ENCODE measurements around the gene KAZN. TPM values are rescaled to one million over a fixed set of nuclear protein-coding genes. Genes with fewer than 3 reads are reported as not detected.

Gene KAZN
- total RNA-seq = under 1 TPM; 0.22 to 0.74 TPM

DNA sequence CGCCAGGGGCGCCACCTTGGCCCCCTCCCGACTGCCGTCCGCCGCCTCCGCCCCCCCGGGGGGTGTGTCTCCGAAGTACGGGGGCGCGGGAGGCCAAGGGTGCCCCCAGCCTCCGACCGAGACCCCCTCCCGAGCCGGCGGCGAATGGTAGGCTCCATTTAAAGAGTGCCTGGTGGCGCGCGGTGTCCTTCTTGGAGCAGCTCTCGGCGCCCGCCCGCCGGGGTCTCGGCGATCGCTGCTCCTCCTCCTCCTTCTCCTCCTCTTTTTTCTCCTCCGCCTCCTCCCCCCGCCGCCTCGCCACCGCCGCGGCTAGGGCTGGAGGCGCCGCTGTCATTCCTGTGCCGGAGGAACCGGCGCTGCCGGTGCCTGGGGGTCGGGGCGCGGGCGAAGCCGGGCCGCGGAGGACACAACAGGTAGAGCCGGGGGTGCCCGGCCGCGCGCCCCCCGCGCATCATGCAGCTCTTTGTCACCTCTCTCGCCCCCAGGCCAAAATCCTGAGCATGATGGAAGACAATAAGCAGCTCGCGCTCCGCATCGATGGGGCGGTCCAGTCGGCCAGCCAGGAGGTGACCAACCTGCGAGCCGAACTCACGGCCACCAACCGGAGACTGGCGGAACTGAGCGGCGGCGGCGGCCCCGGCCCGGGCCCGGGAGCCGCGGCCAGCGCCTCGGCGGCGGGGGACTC lies at the start of gene KAZN:
TSS of gene KAZN (plus strand) at position 188 of the 685 bp plus-strand sequence.
- Mint-ChIP-seq H3K9me3 (no peaks in the 10 kb centered on the region), H3K4me1 (no peaks in the 10 kb centered on the region), H3K4me3 (no peak within 1 kb of the TSS), H3K36me3 (ENCODE audit: low read depth) (no peaks in the 10 kb centered on the region), H3K27me3 (peaks cover 46% of the 10 kb centered on the region), H3K27ac (no peak within 1 kb of the TSS)
- ATAC-seq (replicated peaks) = no peak

DNA sequence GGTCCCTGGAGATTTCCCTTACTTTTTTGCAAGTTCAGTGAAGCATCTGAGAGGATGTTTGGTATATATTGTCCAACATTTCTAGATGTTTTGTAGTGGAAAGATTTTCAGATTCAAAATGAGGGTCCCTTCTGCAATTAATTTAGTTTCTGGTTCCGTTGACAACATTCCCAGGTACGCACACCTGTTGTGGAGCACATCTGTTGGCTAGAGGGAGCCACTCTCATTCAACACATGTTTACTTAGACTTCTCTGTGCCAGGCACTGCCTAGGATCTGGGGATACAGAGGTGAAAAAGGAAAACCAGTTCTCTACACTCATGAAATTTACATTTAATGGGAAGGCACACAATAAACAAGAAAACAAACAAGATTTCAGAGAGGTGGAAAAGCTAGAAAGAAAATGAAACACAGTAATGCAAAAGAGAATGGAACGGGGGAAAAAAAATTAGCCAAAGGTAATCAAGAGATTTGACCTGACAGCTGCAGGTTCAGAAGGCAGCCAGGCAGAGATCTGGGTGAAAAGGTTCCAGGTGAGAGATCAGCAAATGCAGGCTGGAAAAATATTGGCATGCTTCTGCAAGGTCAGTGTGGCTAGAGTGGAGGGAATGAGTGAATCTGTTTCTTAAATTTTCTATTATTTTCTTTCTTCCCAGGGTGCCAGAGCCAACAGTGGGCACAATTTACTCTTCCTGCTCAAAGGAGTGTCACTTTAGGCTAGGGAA lies 48.4 kb upstream of the KAZN start:
- Mint-ChIP-seq H3K9me3 (no peaks in the 10 kb centered on the region), H3K36me3 (ENCODE audit: low read depth) (no peaks in the 10 kb centered on the region), H3K27ac (no peak overlapping the region), H3K4me3 (no peak overlapping the region), H3K27me3 (peaks cover 34% of the 10 kb centered on the region), H3K4me1 (no peaks in the 10 kb centered on the region)
- ATAC-seq (replicated peaks) = no peak

GRCh38 chr1:14551386-14551785 lies 47.1 kb upstream of the KAZN start:
- ATAC-seq (replicated peaks) = no peak
- no peaks in the 10 kb centered on the region for H3K9me3 Mint-ChIP-seq
- no peaks in the 10 kb centered on the region for H3K4me1 Mint-ChIP-seq
- no peak overlapping the region for H3K4me3 Mint-ChIP-seq
- peaks cover 35% of the 10 kb centered on the region for H3K27me3 Mint-ChIP-seq
- no peaks in the 10 kb centered on the region for H3K36me3 Mint-ChIP-seq (ENCODE audit: low read depth)
- no peak overlapping the region for H3K27ac Mint-ChIP-seq

- Mint-ChIP-seq H3K27me3 (peaks cover 35% of the 10 kb centered on the region), H3K27ac (no peak overlapping the region), H3K9me3 (no peaks in the 10 kb centered on the region), H3K4me1 (no peaks in the 10 kb centered on the region), H3K36me3 (ENCODE audit: low read depth) (no peaks in the 10 kb centered on the region), H3K4me3 (no peak overlapping the region)
- no peak for ATAC-seq (replicated peaks)
Measured at GRCh38 chr1:14552246-14552965, 46.1 kb upstream of the KAZN start.

DNA sequence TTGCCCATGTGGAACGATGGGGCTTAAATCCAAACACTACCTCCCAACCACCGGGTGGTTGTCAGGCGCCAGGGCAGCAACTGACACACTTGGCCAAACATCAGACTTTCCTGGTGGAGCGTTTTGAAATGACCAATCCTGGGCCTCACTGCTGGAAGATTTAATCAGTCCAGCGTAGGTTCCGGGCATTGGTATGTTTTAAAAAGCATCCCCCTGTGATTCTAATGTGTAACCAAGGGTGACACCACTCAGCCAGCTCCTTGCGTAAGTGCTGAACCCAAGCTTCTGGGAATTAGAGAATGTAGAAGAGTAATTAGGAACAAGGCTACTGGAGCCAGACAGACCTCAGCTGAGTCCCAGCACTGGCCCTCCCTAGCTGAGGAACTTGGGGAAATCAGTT lies 44.8 kb upstream of the KAZN start:
- no peak overlapping the region for H3K4me3 Mint-ChIP-seq
- H3K27me3 Mint-ChIP-seq = peaks cover 32% of the 10 kb centered on the region
- no peak overlapping the region for H3K27ac Mint-ChIP-seq
- no peaks in the 10 kb centered on the region for H3K9me3 Mint-ChIP-seq
- no peak for ATAC-seq (replicated peaks)
- H3K4me1 Mint-ChIP-seq = no peaks in the 10 kb centered on the region
- no peaks in the 10 kb centered on the region for H3K36me3 Mint-ChIP-seq (ENCODE audit: low read depth)

DNA sequence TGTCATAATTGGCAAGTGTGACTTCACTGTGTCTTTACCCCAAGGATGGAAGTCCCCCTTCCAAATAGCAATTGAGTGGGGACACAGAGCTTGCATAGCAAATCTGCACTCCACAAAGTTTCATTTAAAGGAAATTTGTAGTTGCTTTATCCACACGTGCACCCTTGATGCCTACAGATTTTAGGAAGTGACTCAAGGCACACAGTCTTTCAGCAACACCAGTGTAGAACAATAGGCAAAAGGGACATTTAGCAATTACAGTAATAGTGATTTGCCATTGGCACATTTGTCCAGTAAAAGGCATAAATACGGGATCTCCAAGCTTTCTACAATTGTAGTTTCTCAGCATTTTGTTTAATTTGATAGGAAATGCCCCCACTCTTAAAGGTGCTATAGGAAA lies 43.4 kb upstream of the KAZN start:
- H3K27me3 Mint-ChIP-seq = peaks cover 23% of the 10 kb centered on the region
- no peak for ATAC-seq (replicated peaks)
- H3K9me3 Mint-ChIP-seq = no peaks in the 10 kb centered on the region
- no peaks in the 10 kb centered on the region for H3K4me1 Mint-ChIP-seq
- no peak overlapping the region for H3K27ac Mint-ChIP-seq
- no peaks in the 10 kb centered on the region for H3K36me3 Mint-ChIP-seq (ENCODE audit: low read depth)
- no peak overlapping the region for H3K4me3 Mint-ChIP-seq

DNA sequence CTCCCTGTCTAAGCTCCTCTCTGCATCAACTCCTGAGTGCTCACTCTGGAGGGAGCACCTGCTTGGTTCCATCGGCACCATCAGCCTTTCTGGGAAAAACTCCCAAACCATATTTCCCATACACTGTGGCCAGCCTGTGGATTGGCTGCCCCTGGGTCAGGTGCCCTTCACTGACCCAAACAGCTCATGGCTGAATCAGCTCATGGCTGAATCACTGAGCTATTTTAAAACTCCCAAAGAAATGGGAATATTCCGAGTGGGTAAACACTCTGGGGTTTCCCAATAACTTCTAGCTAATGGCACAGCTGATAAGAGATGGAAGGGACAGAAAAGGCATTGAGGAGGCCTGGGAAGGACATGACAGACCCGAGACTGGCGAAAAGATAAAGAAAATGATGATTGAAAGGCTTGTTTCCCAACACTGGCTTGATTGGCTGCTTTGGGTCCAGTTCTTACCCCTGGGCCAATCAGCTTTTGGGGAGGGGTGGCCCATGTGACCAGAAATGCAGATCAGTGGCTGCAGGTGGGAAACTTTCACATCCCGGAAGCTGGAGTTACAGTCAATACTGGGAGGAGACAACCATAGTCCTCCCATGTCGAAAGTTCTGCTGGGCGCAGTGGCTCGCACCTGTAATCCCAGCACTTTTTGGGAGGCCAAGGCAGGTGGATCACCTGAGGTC lies 37.3 kb upstream of the KAZN start:
- no peak overlapping the region for H3K4me3 Mint-ChIP-seq
- H3K9me3 Mint-ChIP-seq = no peaks in the 10 kb centered on the region
- H3K4me1 Mint-ChIP-seq = no peaks in the 10 kb centered on the region
- no peak for ATAC-seq (replicated peaks)
- H3K36me3 Mint-ChIP-seq (ENCODE audit: low read depth) = no peaks in the 10 kb centered on the region
- no peaks in the 10 kb centered on the region for H3K27me3 Mint-ChIP-seq
- no peak overlapping the region for H3K27ac Mint-ChIP-seq

DNA sequence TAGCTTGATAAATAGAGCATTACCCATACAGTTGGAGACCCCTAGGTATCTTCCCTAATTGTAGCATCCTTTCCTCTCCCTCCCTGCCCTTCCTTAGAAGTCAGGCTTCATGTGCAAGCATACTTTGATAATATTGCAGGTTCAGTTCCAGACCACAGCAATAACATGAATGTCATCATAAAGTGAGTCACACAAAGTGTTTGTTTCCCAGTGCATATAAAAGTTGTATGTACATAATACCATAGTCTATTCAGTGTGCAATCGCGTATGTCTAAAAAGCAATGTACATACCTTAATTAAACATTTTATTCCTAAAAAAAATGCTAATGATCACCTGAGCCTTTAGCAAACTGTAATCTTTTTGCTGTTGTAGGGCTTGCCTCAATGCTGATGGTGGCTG lies 33.4 kb upstream of the KAZN start:
- Mint-ChIP-seq H3K4me1 (no peaks in the 10 kb centered on the region), H3K36me3 (ENCODE audit: low read depth) (no peaks in the 10 kb centered on the region)

DNA sequence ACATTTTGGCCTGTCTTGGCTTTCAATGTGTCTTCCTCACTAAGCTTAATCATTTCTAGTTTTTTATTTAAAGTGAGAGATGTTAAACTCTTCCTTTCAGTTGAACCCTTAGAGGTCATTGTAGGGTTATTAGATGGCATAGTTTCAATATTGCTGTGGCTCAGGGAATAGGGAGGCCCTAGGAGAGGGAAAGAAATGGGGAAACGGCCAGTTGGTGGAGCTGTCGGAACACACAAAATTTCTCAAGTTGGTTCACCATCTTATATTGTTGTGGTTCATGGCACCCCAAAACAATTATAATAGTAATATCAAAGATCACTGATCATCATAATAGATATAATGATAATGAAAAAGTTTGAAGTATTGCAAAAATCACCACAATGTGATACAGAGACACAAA lies 31.4 kb upstream of the KAZN start:
- Mint-ChIP-seq H3K4me3 (no peak overlapping the region), H3K27me3 (peaks cover 8% of the 10 kb centered on the region), H3K27ac (no peak overlapping the region), H3K9me3 (peaks cover 3% of the 10 kb centered on the region), H3K36me3 (ENCODE audit: low read depth) (no peaks in the 10 kb centered on the region), H3K4me1 (no peaks in the 10 kb centered on the region)
- ATAC-seq (replicated peaks) = no peak

More for the DNA sequence above, 33.4 kb upstream of the KAZN start:
- H3K27me3 Mint-ChIP-seq = peaks cover 1% of the 10 kb centered on the region
- peaks cover 1% of the 10 kb centered on the region for H3K9me3 Mint-ChIP-seq
- no peak overlapping the region for H3K4me3 Mint-ChIP-seq
- no peak for ATAC-seq (replicated peaks)
- no peak overlapping the region for H3K27ac Mint-ChIP-seq

DNA sequence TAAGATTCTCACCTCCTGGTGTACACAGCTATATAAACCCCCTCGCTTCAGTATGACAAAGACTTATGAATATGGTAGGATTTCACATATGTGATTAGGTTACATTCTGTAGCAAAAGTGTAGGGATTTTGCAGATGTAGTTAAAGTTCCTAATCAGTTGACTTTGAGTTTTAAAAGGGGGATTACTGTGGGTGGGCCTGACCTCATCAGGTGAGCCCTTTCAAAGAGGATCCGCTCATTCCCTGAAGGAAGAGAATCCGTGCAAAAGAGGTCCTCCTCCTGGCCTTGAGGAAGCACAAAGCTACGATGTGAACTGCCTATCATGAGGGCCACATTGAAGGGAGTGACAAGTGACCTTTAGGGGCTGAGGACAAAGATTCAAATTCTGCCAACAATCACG lies 30.6 kb upstream of the KAZN start:
- no peak for ATAC-seq (replicated peaks)
- no peak overlapping the region for H3K27ac Mint-ChIP-seq
- peaks cover 3% of the 10 kb centered on the region for H3K9me3 Mint-ChIP-seq
- no peak overlapping the region for H3K4me3 Mint-ChIP-seq
- no peaks in the 10 kb centered on the region for H3K36me3 Mint-ChIP-seq (ENCODE audit: low read depth)
- peaks cover 8% of the 10 kb centered on the region for H3K27me3 Mint-ChIP-seq
- H3K4me1 Mint-ChIP-seq = no peaks in the 10 kb centered on the region

DNA sequence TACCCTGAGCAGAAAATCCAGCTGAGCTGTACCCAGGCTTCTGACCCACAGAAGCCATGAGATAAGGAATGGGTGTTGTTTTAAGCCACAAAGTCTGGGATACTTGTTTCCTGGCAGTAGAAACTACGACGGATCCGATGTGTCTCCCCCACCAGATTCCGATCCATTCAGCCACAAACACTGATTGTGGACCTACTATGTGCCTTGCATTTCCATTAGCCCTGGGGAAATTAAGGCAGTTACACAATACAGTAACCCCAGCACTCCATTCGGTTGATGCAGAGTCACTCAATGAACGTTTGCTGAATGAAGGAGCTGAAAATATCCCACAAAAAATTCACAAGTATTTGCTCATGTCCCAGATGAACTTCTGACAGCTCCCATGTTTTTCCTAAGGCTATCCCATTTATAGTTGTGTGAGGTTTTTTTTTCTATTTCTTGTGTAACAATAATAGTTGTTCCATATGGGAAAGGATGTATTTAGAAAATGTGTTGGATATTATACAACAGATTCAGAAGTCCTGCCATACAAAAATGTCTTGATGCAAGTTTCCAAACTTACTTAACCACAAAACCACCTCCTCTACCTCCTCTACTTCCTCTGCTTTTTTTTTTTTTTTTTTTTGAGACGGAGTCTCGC lies 29.6 kb upstream of the KAZN start:
- H3K4me1 Mint-ChIP-seq = no peaks in the 10 kb centered on the region
- H3K36me3 Mint-ChIP-seq (ENCODE audit: low read depth) = no peaks in the 10 kb centered on the region

DNA sequence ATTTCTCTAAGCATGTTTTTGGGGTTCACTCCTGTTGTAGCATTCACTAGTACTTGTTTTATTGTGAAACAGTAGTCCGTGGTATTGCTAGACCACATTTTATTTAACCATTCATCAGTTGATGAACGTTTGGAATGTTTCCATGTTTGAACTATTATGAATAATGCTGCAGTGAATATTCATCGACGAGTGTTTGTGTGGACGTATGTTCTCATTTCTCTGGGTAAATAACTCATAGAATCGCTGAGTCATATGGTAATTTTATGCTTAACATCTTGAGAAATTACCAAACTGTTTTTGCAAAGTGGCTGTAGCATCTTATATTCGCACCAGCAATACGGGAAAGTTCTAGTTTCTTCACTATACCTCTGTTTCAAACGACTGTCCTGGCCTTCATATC lies 28.0 kb upstream of the KAZN start:
- Mint-ChIP-seq H3K4me3 (no peak overlapping the region), H3K36me3 (ENCODE audit: low read depth) (no peaks in the 10 kb centered on the region), H3K27ac (no peak overlapping the region), H3K4me1 (no peaks in the 10 kb centered on the region), H3K9me3 (peaks cover 10% of the 10 kb centered on the region), H3K27me3 (peaks cover 14% of the 10 kb centered on the region)
- no peak for ATAC-seq (replicated peaks)

More for the DNA sequence above, 29.6 kb upstream of the KAZN start:
- Mint-ChIP-seq H3K27ac (no peak overlapping the region), H3K9me3 (peaks cover 3% of the 10 kb centered on the region), H3K4me3 (no peak overlapping the region), H3K27me3 (peaks cover 8% of the 10 kb centered on the region)
- no peak for ATAC-seq (replicated peaks)

DNA sequence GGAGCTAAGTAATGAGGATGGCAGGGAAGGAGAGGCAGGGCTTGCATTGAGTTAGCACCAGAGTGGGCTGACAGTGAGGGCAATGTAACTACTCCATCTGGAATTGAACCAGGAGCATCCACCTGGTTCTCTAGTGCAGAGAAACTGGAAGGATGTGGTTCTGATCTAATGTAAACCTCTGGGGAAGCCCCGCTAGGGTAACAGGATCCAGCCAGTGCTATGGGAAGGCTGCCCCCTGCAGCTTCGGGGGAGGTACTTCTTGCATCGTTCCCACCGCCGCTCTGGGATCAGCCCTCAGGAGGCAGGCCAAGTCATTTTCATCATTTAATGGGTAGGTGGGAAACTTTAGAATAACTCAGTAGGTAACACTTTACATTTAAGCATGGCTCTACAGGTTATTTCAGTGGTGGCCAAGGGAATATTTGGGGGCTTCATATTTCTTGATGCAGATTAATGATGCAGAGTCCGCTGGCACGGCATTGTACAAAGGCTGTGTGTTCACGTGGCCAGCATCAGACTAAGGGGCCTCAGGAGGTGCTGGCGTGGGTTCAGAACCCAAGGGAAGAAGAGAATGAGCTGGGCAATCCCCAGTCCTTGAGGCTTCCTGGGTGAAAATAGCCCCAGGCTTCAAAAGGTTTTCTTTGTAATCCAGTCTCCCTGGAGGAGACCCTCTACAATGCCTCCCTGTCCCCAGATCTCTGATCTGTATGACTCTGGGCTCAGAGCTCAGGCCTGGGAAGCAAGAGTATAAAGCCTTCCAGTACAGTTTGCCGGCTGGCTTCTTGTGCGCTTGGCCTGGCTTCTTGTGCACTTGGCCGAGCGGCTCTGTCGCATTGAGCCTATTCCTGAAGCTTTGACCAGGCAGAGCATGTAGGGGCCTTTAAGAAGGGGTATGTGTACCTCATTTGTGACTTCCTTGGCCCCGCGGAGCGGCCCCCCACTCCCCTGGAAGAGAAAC lies 26.4 kb upstream of the KAZN start:
- Mint-ChIP-seq H3K36me3 (ENCODE audit: low read depth) (no peaks in the 10 kb centered on the region), H3K9me3 (peaks cover 10% of the 10 kb centered on the region), H3K27me3 (peaks cover 19% of the 10 kb centered on the region), H3K4me1 (no peaks in the 10 kb centered on the region), H3K4me3 (no peak overlapping the region), H3K27ac (no peak overlapping the region)
- no peak for ATAC-seq (replicated peaks)
